Gastroesophageal sphincter (tissue), 3 donors: ENCODE data around the gene GAMT.

Source experiments
- POLR2A ChIP-seq, 2 donors: fragments of 450-650 bp; IDR thresholded peaks; one replicate each; pipeline ENCODE4 v1.6.1; 2017; ENCODE audit warnings: antibody characterized with exemption in 2 of 2, mild to moderate bottlenecking in 2 of 2, moderate library complexity in 1 of 2
- POLR2AphosphoS5 ChIP-seq: sonication (generic); formaldehyde crosslinking; IDR thresholded peaks from one replicate; pipeline ENCODE4 v1.6.1; 2017; ENCODE audit warnings: antibody characterized with exemption
- TF ChIP-seq, protein P1 (sequence below), 4 experiments: fragments of 200-600 bp in 2 of 4; fragments of 450-650 bp in 2 of 4; sonication (generic) in 1 of 4; IDR thresholded peaks; one replicate each; pipeline ENCODE4 v1.5.1; 2017 to 2019; ENCODE audit warnings: antibody characterized with exemption in 4 of 4, mild to moderate bottlenecking in 2 of 4, moderate library complexity in 2 of 4

DNA sequence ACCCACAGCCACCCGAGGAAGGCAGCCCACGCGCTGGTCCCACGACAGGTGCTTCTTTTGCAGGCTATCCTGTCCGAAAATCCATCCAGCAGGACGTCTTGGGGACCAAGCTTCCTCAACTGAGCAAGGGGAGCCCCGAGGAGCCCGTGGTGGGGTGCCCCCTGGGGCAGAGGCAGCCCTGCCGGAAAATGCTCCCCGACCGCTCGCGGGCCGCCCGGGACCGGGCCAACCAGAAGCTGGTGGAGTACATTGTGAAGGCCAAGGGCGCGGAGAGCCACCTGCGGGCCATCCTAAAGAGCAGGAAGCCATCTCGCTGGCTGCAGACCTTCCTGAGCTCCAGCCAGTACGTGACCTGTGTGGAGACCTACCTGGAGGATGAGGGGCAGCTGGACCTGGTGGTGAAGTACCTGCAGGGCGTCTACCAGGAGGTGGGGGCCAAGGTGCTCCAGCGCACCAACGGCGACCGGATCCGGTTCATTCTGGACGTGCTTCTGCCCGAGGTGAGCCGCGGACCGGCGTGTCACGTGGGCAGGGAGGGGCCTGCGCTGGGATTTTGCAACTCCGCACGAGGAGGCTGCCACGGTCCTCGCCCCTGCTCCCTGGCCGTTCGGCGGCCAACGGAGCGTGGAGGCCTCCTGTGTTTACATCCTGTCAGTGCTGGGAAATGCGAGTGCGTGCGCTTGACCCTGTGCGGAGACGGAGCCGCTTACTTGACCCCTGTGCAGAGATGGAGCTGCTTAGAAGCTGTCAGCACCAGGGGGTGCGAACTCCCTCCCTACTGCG is 30.6 kb downstream of the GAMT start:
- TF ChIP-seq, protein P1, sequence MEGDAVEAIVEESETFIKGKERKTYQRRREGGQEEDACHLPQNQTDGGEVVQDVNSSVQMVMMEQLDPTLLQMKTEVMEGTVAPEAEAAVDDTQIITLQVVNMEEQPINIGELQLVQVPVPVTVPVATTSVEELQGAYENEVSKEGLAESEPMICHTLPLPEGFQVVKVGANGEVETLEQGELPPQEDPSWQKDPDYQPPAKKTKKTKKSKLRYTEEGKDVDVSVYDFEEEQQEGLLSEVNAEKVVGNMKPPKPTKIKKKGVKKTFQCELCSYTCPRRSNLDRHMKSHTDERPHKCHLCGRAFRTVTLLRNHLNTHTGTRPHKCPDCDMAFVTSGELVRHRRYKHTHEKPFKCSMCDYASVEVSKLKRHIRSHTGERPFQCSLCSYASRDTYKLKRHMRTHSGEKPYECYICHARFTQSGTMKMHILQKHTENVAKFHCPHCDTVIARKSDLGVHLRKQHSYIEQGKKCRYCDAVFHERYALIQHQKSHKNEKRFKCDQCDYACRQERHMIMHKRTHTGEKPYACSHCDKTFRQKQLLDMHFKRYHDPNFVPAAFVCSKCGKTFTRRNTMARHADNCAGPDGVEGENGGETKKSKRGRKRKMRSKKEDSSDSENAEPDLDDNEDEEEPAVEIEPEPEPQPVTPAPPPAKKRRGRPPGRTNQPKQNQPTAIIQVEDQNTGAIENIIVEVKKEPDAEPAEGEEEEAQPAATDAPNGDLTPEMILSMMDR (IDR thresholded peaks at IDR 0.05): no peak
- TF ChIP-seq POLR2AphosphoS5 (no peak), POLR2A (IDR thresholded peaks at IDR 0.05) (no peak)
